ENCODE measurements around the gene MPHOSPH9. TPM values are rescaled to one million over a fixed set of nuclear protein-coding genes. Genes with fewer than 3 reads are reported as not detected.

The MPHOSPH9 gene
- total and polyA plus RNA-seq, 2 of the 4 experiments (the other 2 are of a cell fraction), result 7.6 to 17.0 TPM

- Histone ChIP-seq H2AK5ac (ENCODE audit: low read depth, low read length) (no peak overlapping the region), H3K4me2 (ENCODE audit: low read depth, low read length) (no peak overlapping the region), H3K27me3 (ENCODE audit: control insufficient read depth, insufficient read depth, low read length) (no peaks in the 10 kb centered on the region), H3K9me3 (ENCODE audit: control insufficient read depth, insufficient read depth, low read length) (no peaks in the 10 kb centered on the region), H3K56ac (ENCODE audit: extremely low read depth, insufficient read depth, low read length) (no peak overlapping the region), H3K36me3 (ENCODE audit: control insufficient read depth, insufficient read depth, low read length) (peaks cover 4% of the 10 kb centered on the region; the same call in 1 of the 2 replicates), H4K91ac (ENCODE audit: insufficient read depth, low read depth, low read length) (no peak overlapping the region), H3K9me1 (ENCODE audit: insufficient read depth, low read length) (no peaks in the 10 kb centered on the region; the same call in 1 of the 2 replicates), H3K9ac (ENCODE audit: low read depth, low read length) (no peak overlapping the region), H3K4me1 (ENCODE audit: control insufficient read depth, insufficient read depth, low read length) (peaks cover 3% of the 10 kb centered on the region), H2BK5ac (ENCODE audit: low read depth, low read length, poor library complexity, severe bottlenecking) (no peak overlapping the region), H3K27ac (ENCODE audit: insufficient read depth, low read length) (no peak overlapping the region), H3K79me1 (ENCODE audit: low read depth in 1 of 2, low read length in 2 of 2) (peaks cover 27 to 54% of the 10 kb centered on the region in 2 experiments), H3K4me3 (ENCODE audit: insufficient read depth, low read depth, low read length) (no peak overlapping the region), H2BK120ac (ENCODE audit: low read depth, low read length) (no peak overlapping the region), H4K5ac (ENCODE audit: low read depth, low read length) (no peak overlapping the region), H4K8ac (ENCODE audit: low read depth in 2 of 2, low read length in 2 of 2) (no peak overlapping the region), H2AFZ (replicated peaks; ENCODE audit: low read length, poor library complexity) (no peak overlapping the region), H3K23ac (ENCODE audit: low read depth, low read length) (no peak overlapping the region), H3K18ac (ENCODE audit: low read depth, low read length) (no peak overlapping the region), H2BK15ac (ENCODE audit: low read depth, low read length) (no peak overlapping the region), H2BK20ac (ENCODE audit: low read depth, low read length) (no peak overlapping the region), H3K4ac (ENCODE audit: low read depth, low read length) (no peak overlapping the region), H2AK9ac (replicated peaks; ENCODE audit: low read depth, low read length, poor library complexity) (no peak overlapping the region), H4K20me1 (ENCODE audit: insufficient read depth, low read length) (no peaks in the 10 kb centered on the region), H3K14ac (replicated peaks; ENCODE audit: low read depth, low read length) (no peak overlapping the region)
- intact Hi-C loops (cut with micrococcal nuclease), result no loop called here
- ATAC-seq (ENCODE audit: low read depth) (no peak), DNase-seq (no peak)
- in situ Hi-C loops (cut with MboI; ENCODE audit: low sequenced_read_pairs), result no loop called here
- BruUV-seq (replicated peaks), result no TSS peak
- WGBS, 2 experiments (ENCODE audit: extremely low coverage in 2 of 2, insufficient read length in 1 of 2), result 60% methylated on average over 1 of the region's 5 CpGs; no CpG with 5 or more reads in 1 of the 2 experiments
- TF ChIP-seq MXI1 (IDR thresholded peaks at IDR 0.05; ENCODE audit: borderline replicate concordance, low read depth, low read length), result no peak
- no peak for TF ChIP-seq RFX5 (IDR thresholded peaks at IDR 0.05; ENCODE audit: low read depth, low read length)
- ChIA-PET POLR2A (ENCODE audit: unreplicated experiment) (no interaction called here), CTCF (interaction anchor here (0.6 kb wide), 1 partner anchor 17 kb away, joined by 4 read pairs; no protein-coding TSS in a partner anchor)
- dilution Hi-C loops (cut with HindIII; ENCODE audit: low sequenced_read_pairs, unreplicated experiment), result loop anchor here (25.0 kb wide), 1 partner anchor 240 kb away; the partner anchor contains the start of genes ARL6IP4 and OGFOD2
Measured at GRCh38 chr12:123227581-123228258, 5.2 kb downstream of the MPHOSPH9 start.

Data from IMR-90 (cell line).